B cell (primary cell): Measurements from ENCODE around the gene KRTCAP2. TPM values are rescaled to one million over a fixed set of nuclear protein-coding genes. Genes with fewer than 3 reads are reported as not detected.

Source experiments
- ATAC-seq: fragments of 200-7000 bp; cut with Tn5 transposase; one replicate; pipeline ENCODE4 v1.10.0; 2021; ENCODE audit warnings: low read depth, mild to moderate bottlenecking, moderate number of reproducible peaks, moderate library complexity
- CTCF ChIA-PET: fragments of 350-600 bp; sonication (Branson Sonifier 250); formaldehyde crosslinking; loops from one replicate; lab custom pipeline; 2021; ENCODE audit warnings: antibody characterized with exemption, inconsistent platforms; lab: Charles Lee
- POLR2A ChIA-PET: fragments of 350-600 bp; sonication (Branson Sonifier 250); formaldehyde crosslinking; loops from one replicate; lab custom pipeline; 2021; ENCODE audit warnings: antibody characterized with exemption; lab: Charles Lee
- DNase-seq: peaks from one replicate; pipeline ENCODE4 v3.0.0; 2013
- H2AFZ ChIP-seq: 2 replicates; pipeline ENCODE4 v1.6.1; 2012; ENCODE audit warnings: mild to moderate bottlenecking, low read depth, low read length; ENCODE audit not compliant: insufficient read depth, poor library complexity, severe bottlenecking
- H3K27ac ChIP-seq, 2 donors: 1 replicate in 1 of 2; 2 replicates in 1 of 2; pipeline ENCODE4 v1.5.1; 2012 to 2013; ENCODE audit warnings: low read length in 2 of 2, mild to moderate bottlenecking in 2 of 2, moderate library complexity in 1 of 2
- H3K27me3 ChIP-seq, 4 experiments: fragments of 200-600 bp in 1 of 4; sonication (generic) in 1 of 4; replicated peaks in 1 of 4; 1 replicate in 2 of 4; 2 replicates in 2 of 4; pipeline versions ENCODE4 v1.6.1 to v1.7.0; 2013 to 2016; ENCODE audit warnings: low read length in 3 of 4, mild to moderate bottlenecking in 2 of 4, mixed read lengths in 1 of 4, moderate library complexity in 1 of 4; ENCODE audit not compliant: insufficient read depth in 4 of 4, control insufficient read depth in 3 of 4; ENCODE audit errors: control extremely low read depth in 1 of 4
- H3K36me3 ChIP-seq, 2 experiments: replicated peaks in 1 of 2; 1 replicate in 1 of 2; 2 replicates in 1 of 2; pipeline versions ENCODE4 v1.6.1 to v1.7.1; 2013; ENCODE audit warnings: low read length in 1 of 2; ENCODE audit not compliant: insufficient read depth in 2 of 2, control insufficient read depth in 1 of 2; ENCODE audit errors: control extremely low read depth in 1 of 2, extremely low read depth in 1 of 2
- H3K4me1 ChIP-seq, 2 donors: fragments of 200-600 bp in 1 of 2; sonication (generic) in 1 of 2; 1 replicate in 1 of 2; 2 replicates in 1 of 2; pipeline versions ENCODE4 v1.5.1 to v1.6.1; 2013 to 2017; ENCODE audit warnings: low read length in 2 of 2; ENCODE audit not compliant: control insufficient read depth in 2 of 2, insufficient read depth in 2 of 2
- H3K4me2 ChIP-seq: replicated peaks from 2 replicates; pipeline ENCODE3; 2012; ENCODE audit warnings: mild to moderate bottlenecking, low read depth, low read length; ENCODE audit not compliant: poor library complexity, severe bottlenecking
- H3K4me3 ChIP-seq, 5 experiments: fragments of 200-600 bp in 1 of 5; sonication (generic) in 1 of 5; 1 replicate in 3 of 5; 2 replicates in 2 of 5; pipeline versions ENCODE4 v1.5.1 to v1.7.0; 2011 to 2016; ENCODE audit warnings: low read length in 4 of 5, mild to moderate bottlenecking in 4 of 5, low read depth in 2 of 5, control low read depth in 1 of 5, moderate library complexity in 1 of 5; ENCODE audit not compliant: insufficient read depth in 1 of 5; ENCODE audit errors: control extremely low read depth in 1 of 5, extremely low read depth in 1 of 5
- H3K79me2 ChIP-seq: fragments of 200-600 bp; sonication (generic); one replicate; pipeline ENCODE4 v1.6.0; 2016; ENCODE audit warnings: low read length; ENCODE audit not compliant: control insufficient read depth, insufficient read depth
- H3K9ac ChIP-seq: fragments of 200-600 bp; sonication (generic); 2 replicates; pipeline ENCODE4 v1.6.1; 2017; ENCODE audit warnings: mild to moderate bottlenecking, low read length, moderate library complexity
- H3K9me3 ChIP-seq, 3 donors: one replicate each; pipeline versions ENCODE4 v1.6.1 to v1.7.1; 2013; ENCODE audit warnings: low read length in 2 of 3; ENCODE audit not compliant: control insufficient read depth in 2 of 3, insufficient read depth in 1 of 3; ENCODE audit errors: control extremely low read depth in 1 of 3
- H4K20me1 ChIP-seq: 2 replicates; pipeline ENCODE4 v1.6.0; 2012; ENCODE audit warnings: mild to moderate bottlenecking, low read length; ENCODE audit not compliant: insufficient read depth, control insufficient read depth, poor library complexity, severe bottlenecking
- H3K27ac Mint-ChIP-seq: one replicate; pipeline ENCODE4 v1.8.0; 2021; ENCODE audit warnings: mixed read lengths
- H3K27me3 Mint-ChIP-seq: one replicate; pipeline ENCODE4 v1.8.0; 2021; ENCODE audit warnings: mixed read lengths
- H3K4me1 Mint-ChIP-seq: one replicate; pipeline ENCODE4 v1.8.0; 2021; ENCODE audit warnings: mixed read lengths
- H3K4me3 Mint-ChIP-seq: one replicate; pipeline ENCODE4 v1.8.0; 2021; ENCODE audit warnings: mixed read lengths
- H3K9me3 Mint-ChIP-seq: one replicate; pipeline ENCODE4 v1.8.0; 2022; ENCODE audit warnings: mixed read lengths; ENCODE audit not compliant: insufficient read depth
- EZH2 ChIP-seq: IDR thresholded peaks from 2 replicates; pipeline ENCODE4 v1.6.1; 2012; ENCODE audit warnings: borderline replicate concordance, low read depth, mild to moderate bottlenecking, moderate library complexity, low read length; ENCODE audit not compliant: insufficient read depth, poor library complexity, severe bottlenecking
- WGBS: methylation state at CpG from one replicate; pipeline ENCODE4 v1.1.5; 2013; ENCODE audit warnings: missing lambda C conversion rate; ENCODE audit not compliant: insufficient coverage; 5-methylcytosine and 5-hydroxymethylcytosine counted together
- intact Hi-C: fragments of 100-400 bp; cut with micrococcal nuclease; formaldehyde crosslinking; loops from one replicate; pipeline ENCODE4 v1.10.0; 2022
- polyA plus RNA-seq: library from polyadenylated mRNA; depleted of rRNA; stranded (reverse); fragments of >200 nt; gene quantifications from 2 replicates; pipeline ENCODE4 v1.2.3, GENCODE V29; 2012
- total RNA-seq, 2 donors: library from RNA; stranded (reverse); fragments of 120-200 nt in 1 of 2; gene quantifications; 1 replicate in 1 of 2; 2 replicates in 1 of 2; pipeline versions ENCODE4 v1.2.3 to v1.2.4, GENCODE V29; 2013 to 2022
- TF ChIP-seq, protein P1 (sequence below): fragments of 200-600 bp; IDR thresholded peaks from one replicate; pipeline ENCODE4 v1.8.0; 2022; ENCODE audit warnings: antibody characterized with exemption, mild to moderate bottlenecking

The KRTCAP2 gene
- total and polyA plus RNA-seq, 2 donors (not counting 1 experiment from before 2014, with no cell fraction given), result 151 to 259 TPM

DNA sequence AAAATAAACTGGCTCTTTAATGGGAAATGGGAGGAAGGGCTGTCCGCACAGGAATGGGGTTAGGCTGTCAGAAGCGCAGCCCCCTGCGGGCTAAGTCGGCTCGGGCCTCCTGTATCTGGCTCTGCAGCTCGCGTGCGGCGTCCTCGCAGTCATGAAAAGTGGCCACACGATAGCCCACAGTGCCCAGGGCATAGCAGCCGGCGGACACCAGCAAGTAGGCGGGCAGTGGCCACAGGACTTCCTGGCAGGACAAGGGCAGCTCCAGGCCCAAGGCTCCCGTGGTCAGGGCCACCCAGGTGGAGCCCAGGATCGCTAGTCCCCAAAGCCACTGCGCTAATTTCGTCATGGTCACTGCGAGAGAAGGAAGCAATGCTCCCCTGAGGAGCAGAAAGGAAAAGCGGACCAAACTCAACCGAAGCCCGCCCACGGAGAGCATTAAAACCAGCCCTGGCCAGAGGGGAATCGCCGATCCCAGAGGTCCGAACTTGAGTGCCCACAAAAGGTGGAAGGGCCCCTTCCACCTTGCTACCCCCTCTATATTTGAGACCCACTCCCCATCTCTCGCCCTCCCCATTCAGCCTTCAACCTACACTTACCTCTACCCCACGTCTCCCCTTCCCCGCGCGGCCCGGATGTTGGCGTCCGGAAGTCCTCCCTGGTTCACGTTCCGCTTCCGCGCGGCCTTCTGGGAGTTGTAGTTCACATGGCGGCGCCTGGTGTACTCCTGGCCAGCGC, 33.0 kb downstream of the KRTCAP2 start, which contains the start of gene DPM3:
DPM3 (minus strand) TSS at position 637 of the 735 bp plus-strand sequence; CDS start at position 346, 291 bp downstream.
- peak within 1 kb of the TSS; percentile 66 to 89 (median 87) for H3K4me3 ChIP-seq
- ChIA-PET CTCF (interaction anchor here (0.8 to 1.4 kb wide), 3 partner anchors 27 to 55 kb away, joined by 3 to 5 read pairs (median 3); no protein-coding TSS in a partner anchor), POLR2A (interaction anchor here (0.6 to 1.6 kb wide), 3 partner anchors 11 to 128 kb away, joined by 3 to 5 read pairs (median 5); partner anchors contain the start of gene KRTCAP2)
- H3K4me1 Mint-ChIP-seq, result peaks cover 43% of the 10 kb centered on the region
- ATAC-seq (peak; percentile 65), DNase-seq (peak; percentile 88)
- H3K9me3 Mint-ChIP-seq, result no peaks in the 10 kb centered on the region
- WGBS, result 2% methylated on average over 41 of the region's 42 CpGs
- peak within 1 kb of the TSS; percentile 94 for H3K27ac Mint-ChIP-seq
- H3K4me2 ChIP-seq, result peak within 1 kb of the TSS; percentile 92
- peak within 1 kb of the TSS; percentile 86 for H3K9ac ChIP-seq
- H3K4me3 Mint-ChIP-seq, result peak within 1 kb of the TSS; percentile 99
- H3K4me1 ChIP-seq, result peaks cover 17 to 24% of the 10 kb centered on the region in 2 donors
- H3K27me3 ChIP-seq, result no peaks in the 10 kb centered on the region
- TF ChIP-seq, protein P1, sequence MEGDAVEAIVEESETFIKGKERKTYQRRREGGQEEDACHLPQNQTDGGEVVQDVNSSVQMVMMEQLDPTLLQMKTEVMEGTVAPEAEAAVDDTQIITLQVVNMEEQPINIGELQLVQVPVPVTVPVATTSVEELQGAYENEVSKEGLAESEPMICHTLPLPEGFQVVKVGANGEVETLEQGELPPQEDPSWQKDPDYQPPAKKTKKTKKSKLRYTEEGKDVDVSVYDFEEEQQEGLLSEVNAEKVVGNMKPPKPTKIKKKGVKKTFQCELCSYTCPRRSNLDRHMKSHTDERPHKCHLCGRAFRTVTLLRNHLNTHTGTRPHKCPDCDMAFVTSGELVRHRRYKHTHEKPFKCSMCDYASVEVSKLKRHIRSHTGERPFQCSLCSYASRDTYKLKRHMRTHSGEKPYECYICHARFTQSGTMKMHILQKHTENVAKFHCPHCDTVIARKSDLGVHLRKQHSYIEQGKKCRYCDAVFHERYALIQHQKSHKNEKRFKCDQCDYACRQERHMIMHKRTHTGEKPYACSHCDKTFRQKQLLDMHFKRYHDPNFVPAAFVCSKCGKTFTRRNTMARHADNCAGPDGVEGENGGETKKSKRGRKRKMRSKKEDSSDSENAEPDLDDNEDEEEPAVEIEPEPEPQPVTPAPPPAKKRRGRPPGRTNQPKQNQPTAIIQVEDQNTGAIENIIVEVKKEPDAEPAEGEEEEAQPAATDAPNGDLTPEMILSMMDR, result no peak
- TF ChIP-seq EZH2, result no peak
- peaks cover 33% of the 10 kb centered on the region for H3K79me2 ChIP-seq
- H4K20me1 ChIP-seq, result peaks cover 9% of the 10 kb centered on the region
- H3K36me3 ChIP-seq, result peaks cover 0 to 5% of the 10 kb centered on the region in 2 experiments
- no peaks in the 10 kb centered on the region for H3K9me3 ChIP-seq
- peak within 1 kb of the TSS; percentile 58 to 79 for H3K27ac ChIP-seq
- intact Hi-C loops, result loop anchor here (1.0 kb wide), 4 partner anchors 9 to 32 kb away; partner anchors contain the start of gene EFNA1
- H2AFZ ChIP-seq, result peak within 1 kb of the TSS; percentile 86
- no peaks in the 10 kb centered on the region for H3K27me3 Mint-ChIP-seq
